Right atrium auricular region (tissue), 2 donors: ENCODE results near the gene MAL. TPM values are rescaled to one million over a fixed set of nuclear protein-coding genes. Genes with fewer than 3 reads are reported as not detected.

Experiments used
- DNase-seq: peaks from one replicate; pipeline ENCODE4 v3.0.0-alpha.2; 2019; ENCODE audit warnings: low spot score
- H3K27ac ChIP-seq, 2 donors: fragments of 200-600 bp; sonication (generic); 1 replicate in 1 of 2; 2 replicates in 1 of 2; pipeline ENCODE4 v1.5.1; 2016 to 2019
- H3K27me3 ChIP-seq, 2 donors: fragments of 200-600 bp; sonication (generic); one replicate each; pipeline versions ENCODE4 v1.5.1 to v1.6.0; 2017 to 2019
- H3K36me3 ChIP-seq: fragments of 200-600 bp; sonication (generic); one replicate; pipeline ENCODE4 v1.5.1; 2016
- H3K4me1 ChIP-seq, 2 donors: fragments of 200-600 bp; sonication (generic); one replicate each; pipeline versions ENCODE4 v1.5.1 to v1.6.0; 2017 to 2019
- H3K4me3 ChIP-seq, 2 donors: fragments of 200-600 bp; sonication (generic); 1 replicate in 1 of 2; 2 replicates in 1 of 2; pipeline ENCODE4 v1.5.1; 2017 to 2019; ENCODE audit warnings: mild to moderate bottlenecking in 1 of 2, moderate library complexity in 1 of 2
- H3K9me3 ChIP-seq, 2 donors: fragments of 200-600 bp; sonication (generic); one replicate each; pipeline ENCODE4 v1.5.1; 2019
- total RNA-seq, 2 donors: library from RNA; depleted of rRNA; stranded (reverse); fragments of >200 nt; gene quantifications; one replicate each; pipeline ENCODE4 v1.1.0, GENCODE V29; 2016
- TF ChIP-seq, protein P1 (sequence below), 2 donors: fragments of 200-600 bp; sonication (generic); IDR thresholded peaks; one replicate each; pipeline ENCODE4 v1.5.1; 2019; ENCODE audit warnings: antibody characterized with exemption in 2 of 2

The MAL gene
- total RNA-seq, 2 donors from 2014 or later = 7.4 to 8.7 TPM

DNA sequence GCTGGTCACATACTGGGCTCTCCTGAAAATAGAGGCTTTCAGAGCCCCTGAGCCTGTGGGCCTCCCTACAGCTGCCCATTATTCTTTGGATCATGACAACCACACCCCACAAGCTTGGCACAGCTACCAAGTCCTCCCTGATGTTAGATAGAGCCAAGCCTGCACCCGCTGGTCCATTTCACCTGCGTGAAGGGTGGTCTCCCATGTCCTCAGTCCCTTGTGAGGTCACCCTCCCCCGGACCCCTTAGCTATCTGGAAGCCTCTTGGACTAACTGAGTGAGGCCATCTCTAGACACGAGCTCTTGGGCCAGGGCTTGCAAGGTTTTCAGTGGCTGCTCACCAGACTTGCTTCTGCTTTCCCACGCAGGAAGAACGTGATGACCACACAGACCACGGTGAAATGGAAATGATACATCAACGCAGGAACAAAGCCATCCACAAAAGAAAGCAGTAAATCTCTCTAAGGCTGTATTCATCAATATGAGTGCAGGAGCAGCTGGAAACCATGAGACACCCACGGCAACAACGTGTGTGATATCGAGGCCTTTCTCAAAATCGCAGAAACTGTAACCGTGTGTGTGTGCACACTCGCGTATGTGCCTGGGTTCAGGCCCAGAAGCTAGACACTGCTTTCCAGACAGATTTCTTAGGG, 10.1 kb upstream of the MAL start:
- TF ChIP-seq, protein P1, sequence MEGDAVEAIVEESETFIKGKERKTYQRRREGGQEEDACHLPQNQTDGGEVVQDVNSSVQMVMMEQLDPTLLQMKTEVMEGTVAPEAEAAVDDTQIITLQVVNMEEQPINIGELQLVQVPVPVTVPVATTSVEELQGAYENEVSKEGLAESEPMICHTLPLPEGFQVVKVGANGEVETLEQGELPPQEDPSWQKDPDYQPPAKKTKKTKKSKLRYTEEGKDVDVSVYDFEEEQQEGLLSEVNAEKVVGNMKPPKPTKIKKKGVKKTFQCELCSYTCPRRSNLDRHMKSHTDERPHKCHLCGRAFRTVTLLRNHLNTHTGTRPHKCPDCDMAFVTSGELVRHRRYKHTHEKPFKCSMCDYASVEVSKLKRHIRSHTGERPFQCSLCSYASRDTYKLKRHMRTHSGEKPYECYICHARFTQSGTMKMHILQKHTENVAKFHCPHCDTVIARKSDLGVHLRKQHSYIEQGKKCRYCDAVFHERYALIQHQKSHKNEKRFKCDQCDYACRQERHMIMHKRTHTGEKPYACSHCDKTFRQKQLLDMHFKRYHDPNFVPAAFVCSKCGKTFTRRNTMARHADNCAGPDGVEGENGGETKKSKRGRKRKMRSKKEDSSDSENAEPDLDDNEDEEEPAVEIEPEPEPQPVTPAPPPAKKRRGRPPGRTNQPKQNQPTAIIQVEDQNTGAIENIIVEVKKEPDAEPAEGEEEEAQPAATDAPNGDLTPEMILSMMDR (IDR thresholded peaks at IDR 0.05) = no peak
- H3K27me3 ChIP-seq = no peaks in the 10 kb centered on the region
- H3K9me3 ChIP-seq = no peaks in the 10 kb centered on the region
- no peak overlapping the region for H3K27ac ChIP-seq
- no peak for DNase-seq
- H3K4me1 ChIP-seq = no peaks in the 10 kb centered on the region
- H3K36me3 ChIP-seq = no peaks in the 10 kb centered on the region
- no peak overlapping the region for H3K4me3 ChIP-seq

DNA sequence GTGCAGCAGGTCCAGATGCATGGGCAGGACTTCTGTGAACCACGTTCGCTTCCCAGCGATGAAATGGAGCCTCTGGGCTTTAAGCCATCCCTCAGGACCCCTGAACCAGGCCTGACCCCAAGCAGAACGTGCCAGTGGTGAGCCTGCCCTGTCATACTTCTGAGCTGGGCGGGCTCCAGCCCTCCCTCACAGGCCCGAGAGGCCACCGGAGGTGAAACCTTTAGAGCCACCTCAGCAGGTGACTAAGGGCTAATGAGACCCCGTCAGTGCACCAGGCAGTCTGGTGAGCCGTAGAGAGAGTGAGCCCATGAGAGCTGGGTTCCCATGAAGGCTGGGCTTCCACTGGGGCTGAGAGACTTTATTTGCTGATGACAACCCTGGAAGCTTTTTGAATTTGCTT, 8.9 kb upstream of the MAL start:
- no peaks in the 10 kb centered on the region for H3K9me3 ChIP-seq
- no peaks in the 10 kb centered on the region for H3K27me3 ChIP-seq
- no peak for DNase-seq
- no peak overlapping the region for H3K4me3 ChIP-seq
- no peaks in the 10 kb centered on the region for H3K36me3 ChIP-seq
- no peaks in the 10 kb centered on the region for H3K4me1 ChIP-seq
- TF ChIP-seq, protein P1 (IDR thresholded peaks at IDR 0.05) = no peak
- no peak overlapping the region for H3K27ac ChIP-seq

DNA sequence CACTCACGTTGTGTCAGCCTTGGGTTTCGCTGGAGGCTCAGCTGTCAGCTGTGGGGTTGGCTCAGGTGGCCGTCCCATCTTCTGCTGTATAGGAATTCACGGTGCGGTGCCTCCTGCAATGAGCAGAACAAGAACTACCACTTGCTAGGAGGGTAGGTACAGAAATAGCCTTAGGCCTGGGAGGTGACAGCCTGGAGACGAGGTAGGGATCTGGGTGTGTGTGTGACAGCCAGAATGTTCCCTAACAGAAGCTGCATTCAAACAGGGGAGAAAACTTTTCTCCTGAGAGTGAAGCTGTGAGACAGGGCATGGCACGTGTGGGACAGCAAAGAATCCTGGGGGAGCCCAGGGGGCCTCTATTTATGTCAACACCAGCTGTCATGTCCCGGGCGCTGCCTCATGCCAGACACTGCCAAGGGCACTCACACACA, 8.4 kb upstream of the MAL start:
- no peak overlapping the region for H3K27ac ChIP-seq
- DNase-seq = no peak
- no peaks in the 10 kb centered on the region for H3K36me3 ChIP-seq
- no peaks in the 10 kb centered on the region for H3K4me1 ChIP-seq
- H3K4me3 ChIP-seq = no peak overlapping the region
- no peaks in the 10 kb centered on the region for H3K9me3 ChIP-seq
- H3K27me3 ChIP-seq = no peaks in the 10 kb centered on the region
- TF ChIP-seq, protein P1 (IDR thresholded peaks at IDR 0.05) = no peak

DNA sequence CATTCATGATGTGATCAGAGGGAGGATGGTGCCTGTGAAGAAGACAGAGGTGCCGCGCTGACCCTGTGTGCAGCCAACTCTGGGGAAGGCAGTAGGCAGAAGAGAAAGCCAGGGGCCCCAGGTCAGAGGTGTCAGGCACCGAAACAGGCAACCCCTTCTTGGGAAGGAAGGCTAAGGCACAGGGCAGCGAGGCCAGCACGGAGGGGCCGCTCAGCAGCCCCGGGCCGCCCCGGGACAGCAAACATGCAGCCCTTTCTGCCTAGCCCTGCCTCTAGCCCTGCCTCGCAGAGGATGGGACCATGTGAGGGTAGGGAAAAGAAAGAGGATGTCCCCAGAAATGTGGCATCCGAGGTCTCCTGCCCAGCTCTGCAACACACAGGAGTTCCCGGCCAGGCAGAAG, 7.7 kb upstream of the MAL start:
- Histone ChIP-seq H3K27ac (no peak overlapping the region), H3K4me3 (no peak overlapping the region), H3K9me3 (no peaks in the 10 kb centered on the region), H3K36me3 (no peaks in the 10 kb centered on the region), H3K4me1 (no peaks in the 10 kb centered on the region), H3K27me3 (no peaks in the 10 kb centered on the region)
- no peak for DNase-seq
- TF ChIP-seq, protein P1 (IDR thresholded peaks at IDR 0.05) = no peak

DNA sequence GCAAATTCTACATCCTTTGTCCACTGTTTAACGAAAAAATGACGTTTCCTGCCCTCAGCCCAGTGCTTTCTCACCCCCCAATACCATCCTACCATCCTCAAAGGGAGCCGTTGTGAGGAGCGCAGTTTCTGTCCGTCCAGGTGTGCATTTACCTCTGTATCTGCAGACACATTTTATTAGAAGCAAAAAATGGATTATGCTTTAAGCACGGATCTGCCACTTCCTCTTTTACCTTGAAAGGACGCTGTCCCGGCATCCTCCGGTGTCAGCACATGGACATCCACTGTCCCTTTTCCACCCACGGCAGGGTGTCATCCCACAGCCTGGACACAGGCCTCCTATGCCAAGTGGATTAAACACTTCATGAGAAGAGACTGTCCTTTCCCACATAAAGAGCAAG, 7.2 kb upstream of the MAL start:
- no peaks in the 10 kb centered on the region for H3K9me3 ChIP-seq
- no peaks in the 10 kb centered on the region for H3K4me1 ChIP-seq
- H3K4me3 ChIP-seq = no peak overlapping the region
- TF ChIP-seq, protein P1 (IDR thresholded peaks at IDR 0.05) = no peak
- DNase-seq = no peak
- H3K36me3 ChIP-seq = no peaks in the 10 kb centered on the region
- H3K27me3 ChIP-seq = no peaks in the 10 kb centered on the region
- no peak overlapping the region for H3K27ac ChIP-seq
